SU-DHL-6 (cell line): Measurements from ENCODE around the gene MLYCD.

ENCODE experiments used
- H2AFZ ChIP-seq: fragments of 200-600 bp; sonication (generic); 2 replicates; pipeline ENCODE4 v1.6.1; 2014; ENCODE audit warnings: low read depth, mild to moderate bottlenecking, moderate library complexity, mixed read lengths, antibody characterized with exemption, low read length; ENCODE audit not compliant: severe bottlenecking
- H3F3A ChIP-seq: fragments of 200-600 bp; shearing (Covaris generic); 2 replicates; pipeline ENCODE4 v1.6.0; 2016; ENCODE audit warnings: antibody characterized with exemption, mild to moderate bottlenecking; ENCODE audit not compliant: insufficient read depth
- H3K27ac ChIP-seq: fragments of 200-600 bp; sonication (generic); 2 replicates; pipeline ENCODE4 v1.5.1; 2016; ENCODE audit warnings: low read depth, mild to moderate bottlenecking, low read length, moderate library complexity, mixed read lengths
- H3K27me3 ChIP-seq: fragments of 200-600 bp; sonication (generic), shearing (Covaris generic); 2 replicates; pipeline ENCODE4 v1.6.0; 2014; ENCODE audit warnings: mild to moderate bottlenecking, low read length
- H3K36me3 ChIP-seq: fragments of 200-600 bp; sonication (generic); 2 replicates; pipeline ENCODE4 v1.6.1; 2014; ENCODE audit warnings: mild to moderate bottlenecking, low read length, mixed read lengths
- H3K4me2 ChIP-seq: fragments of 300-600, 200-600 bp; shearing (Covaris generic), sonication (generic); 2 replicates; pipeline ENCODE4 v1.6.0; 2014; ENCODE audit warnings: low read length, low read depth, mild to moderate bottlenecking; ENCODE audit not compliant: poor library complexity, severe bottlenecking
- H3K4me3 ChIP-seq: fragments of 200-600 bp; sonication (generic); 2 replicates; pipeline ENCODE4 v1.5.1; 2014; ENCODE audit warnings: antibody characterized with exemption, low read length, mild to moderate bottlenecking, mixed read lengths; ENCODE audit not compliant: insufficient read depth, poor library complexity, severe bottlenecking
- H3K79me2 ChIP-seq: fragments of 200-600 bp; sonication (generic); 2 replicates; pipeline ENCODE4 v1.6.1; 2014; ENCODE audit warnings: mild to moderate bottlenecking, low read length, moderate library complexity; ENCODE audit not compliant: insufficient read depth
- H3K9ac ChIP-seq: fragments of 200-600 bp; sonication (generic); 2 replicates; pipeline ENCODE4 v1.7.0; 2014; ENCODE audit warnings: mild to moderate bottlenecking, low read length
- H3K9me2 ChIP-seq: fragments of 200-600 bp; sonication (generic); replicated peaks from 2 replicates; pipeline ENCODE4 v1.6.1; 2014; ENCODE audit warnings: low read length; ENCODE audit not compliant: insufficient read depth
- H3K9me3 ChIP-seq: fragments of 200-600 bp; sonication (generic); 2 replicates; pipeline ENCODE4 v1.6.1; 2014; ENCODE audit warnings: low read length, mixed read lengths; ENCODE audit not compliant: insufficient read depth
- H4K20me1 ChIP-seq: fragments of 200-600 bp; sonication (generic); 2 replicates; pipeline ENCODE4 v1.6.1; 2014; ENCODE audit warnings: low read depth, mild to moderate bottlenecking, antibody characterized with exemption, low read length, moderate library complexity, mixed read lengths
- CTCF ChIP-seq: fragments of 200-600 bp; sonication (generic); IDR thresholded peaks from one replicate; pipeline ENCODE4 v1.5.1; 2017; ENCODE audit warnings: antibody characterized with exemption, mild to moderate bottlenecking, low read length, moderate library complexity; ENCODE audit not compliant: insufficient read depth, poor library complexity, severe bottlenecking
- EZH2phosphoT487 ChIP-seq: fragments of 200-600 bp; sonication (generic), shearing (Covaris generic); conservative IDR thresholded peaks from 2 replicates; pipeline ENCODE4 v1.6.1; 2018; ENCODE audit warnings: mild to moderate bottlenecking, antibody characterized with exemption, low read length, moderate library complexity, mixed read lengths

Gene MLYCD

GRCh38 chr16:83970430-83970815 lies 71.5 kb downstream of the MLYCD start:
- H3K9me3 ChIP-seq: no peaks in the 10 kb centered on the region
- H3K27me3 ChIP-seq: no peaks in the 10 kb centered on the region
- TF ChIP-seq CTCF (no peak), EZH2phosphoT487 (no peak)
- H3K9ac ChIP-seq: no peak overlapping the region
- no peak overlapping the region for H3K4me2 ChIP-seq
- H3K36me3 ChIP-seq: no peaks in the 10 kb centered on the region
- H3K27ac ChIP-seq: no peak overlapping the region
- H4K20me1 ChIP-seq: no peaks in the 10 kb centered on the region
- no peak overlapping the region for H3K4me3 ChIP-seq
- no peaks in the 10 kb centered on the region for H3K9me2 ChIP-seq
- H3F3A ChIP-seq: no peaks in the 10 kb centered on the region
- no peaks in the 10 kb centered on the region for H3K79me2 ChIP-seq
- H2AFZ ChIP-seq: no peak overlapping the region

GRCh38 chr16:83971165-83972130 lies 72.5 kb downstream of the MLYCD start:
- H3K27ac ChIP-seq: no peak overlapping the region
- TF ChIP-seq CTCF: no peak
- TF ChIP-seq EZH2phosphoT487: no peak
- H3K79me2 ChIP-seq: no peaks in the 10 kb centered on the region
- H3K36me3 ChIP-seq: no peaks in the 10 kb centered on the region
- H3K9ac ChIP-seq: no peak overlapping the region
- H3K27me3 ChIP-seq: no peaks in the 10 kb centered on the region
- H4K20me1 ChIP-seq: no peaks in the 10 kb centered on the region
- no peak overlapping the region for H3K4me3 ChIP-seq
- H3K9me2 ChIP-seq: no peaks in the 10 kb centered on the region
- H3K4me2 ChIP-seq: no peak overlapping the region
- H2AFZ ChIP-seq: no peak overlapping the region
- no peaks in the 10 kb centered on the region for H3K9me3 ChIP-seq
- H3F3A ChIP-seq: no peaks in the 10 kb centered on the region

- no peak overlapping the region for H3K4me3 ChIP-seq
- no peak overlapping the region for H3K9ac ChIP-seq
- no peak overlapping the region for H2AFZ ChIP-seq
- no peaks in the 10 kb centered on the region for H3F3A ChIP-seq
- H3K27me3 ChIP-seq: no peaks in the 10 kb centered on the region
- no peak overlapping the region for H3K27ac ChIP-seq
- TF ChIP-seq EZH2phosphoT487 (no peak), CTCF (no peak)
- H3K9me3 ChIP-seq: no peaks in the 10 kb centered on the region
- H3K4me2 ChIP-seq: no peak overlapping the region
- no peaks in the 10 kb centered on the region for H4K20me1 ChIP-seq
- no peaks in the 10 kb centered on the region for H3K36me3 ChIP-seq
- H3K79me2 ChIP-seq: no peaks in the 10 kb centered on the region
- H3K9me2 ChIP-seq: no peaks in the 10 kb centered on the region
Observed at GRCh38 chr16:83972256-83973008, 73.5 kb downstream of the MLYCD start.
